Vagina (tissue), 2 donors: ENCODE data around the gene ACRV1.

Experiments
- CTCF ChIP-seq, 3 experiments: fragments of 450-650 bp in 2 of 3; fragments of 200-600 bp in 1 of 3; sonication (generic) in 1 of 3; IDR thresholded peaks; one replicate each; pipeline ENCODE4 v1.5.1; 2017 to 2019; ENCODE audit warnings: antibody characterized with exemption in 3 of 3, mild to moderate bottlenecking in 2 of 3, moderate library complexity in 2 of 3
- POLR2A ChIP-seq, 2 donors: fragments of 450-650 bp; IDR thresholded peaks; one replicate each; pipeline ENCODE4 v1.6.1; 2017; ENCODE audit warnings: antibody characterized with exemption in 2 of 2, mild to moderate bottlenecking in 2 of 2, moderate library complexity in 2 of 2
- POLR2AphosphoS5 ChIP-seq, 2 donors: sonication (generic); formaldehyde crosslinking; IDR thresholded peaks; one replicate each; pipeline ENCODE4 v1.9.0; 2017; ENCODE audit warnings: antibody characterized with exemption in 2 of 2, mild to moderate bottlenecking in 2 of 2, low read depth in 1 of 2; ENCODE audit not compliant: insufficient read depth in 1 of 2

DNA sequence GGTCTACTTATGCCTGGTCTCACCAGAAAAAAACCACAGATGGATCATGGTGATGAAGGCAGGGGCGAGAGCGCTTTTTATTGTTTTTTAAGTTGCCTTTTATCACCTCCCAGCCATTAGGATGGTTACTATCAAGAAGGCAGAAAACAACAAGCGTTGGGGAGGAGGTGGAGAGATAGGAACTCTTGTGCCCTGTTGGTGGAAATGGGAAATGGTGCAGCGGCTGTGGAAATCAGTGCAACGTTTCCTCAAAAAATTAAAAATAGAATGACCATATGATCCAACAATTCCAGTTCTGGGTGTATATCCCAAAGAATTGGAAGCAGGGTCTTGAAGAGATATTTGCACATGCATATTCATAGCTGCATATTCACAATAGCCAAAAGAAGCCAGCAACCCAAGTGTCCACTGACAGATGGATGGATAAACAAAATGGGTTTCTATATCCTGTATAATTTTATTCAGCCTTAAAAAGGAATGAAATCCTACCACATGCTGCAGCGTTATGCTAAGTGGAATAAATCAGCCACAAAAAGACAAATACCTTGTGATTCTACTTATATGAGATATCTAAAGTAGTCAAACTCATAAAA, 20.5 kb upstream of the ACRV1 start:
- no peak for TF ChIP-seq POLR2AphosphoS5 (IDR thresholded peaks at IDR 0.05; ENCODE audit: insufficient read depth in 1 of 2, low read depth in 1 of 2)
- TF ChIP-seq CTCF (IDR thresholded peaks at IDR 0.05): no peak
- no peak for TF ChIP-seq POLR2A (IDR thresholded peaks at IDR 0.05)
